HEK293 (cell line): Measurements from ENCODE around the gene CNGA4.

Experiments used
- CTCF ChIA-PET: fragments of 350-600 bp; formaldehyde crosslinking; extraction: SDS; loops from one replicate; lab custom pipeline; 2021; ENCODE audit warnings: antibody characterized with exemption; lab: Yijun Ruan, JAX
- POLR2A ChIA-PET: fragments of 300-600 bp; formaldehyde crosslinking; extraction: SDS; loops from one replicate; lab custom pipeline; 2020; ENCODE audit warnings: antibody characterized with exemption, inconsistent platforms; lab: Yijun Ruan, JAX
- H3K27ac ChIP-seq: fragments of 200-500 bp; sonication (Bioruptor generic); 2 replicates; pipeline ENCODE4 v1.5.1; 2014; ENCODE audit warnings: low read depth, low read length, control low read depth, inconsistent platforms; ENCODE audit errors: extremely low read depth
- H3K36me3 ChIP-seq, 2 experiments: fragments of 200-500 bp in 1 of 2; sonication (Bioruptor generic) in 1 of 2; 1 replicate in 1 of 2; 2 replicates in 1 of 2; pipeline ENCODE4 v1.5.1; 2014 to 2017; ENCODE audit warnings: inconsistent platforms in 2 of 2, low read length in 2 of 2; ENCODE audit not compliant: control insufficient read depth in 2 of 2, insufficient read depth in 1 of 2
- H3K4me1 ChIP-seq: fragments of 200-500 bp; sonication (Bioruptor generic); 2 replicates; pipeline ENCODE4 v1.5.1; 2014; ENCODE audit warnings: mild to moderate bottlenecking, low read length, inconsistent platforms; ENCODE audit not compliant: control insufficient read depth, insufficient read depth
- H3K4me3 ChIP-seq: 2 replicates; pipeline ENCODE4 v1.5.1; 2011; ENCODE audit warnings: low read depth, mild to moderate bottlenecking, control low read depth, low read length, moderate library complexity
- H3K9me3 ChIP-seq: fragments of 200-500 bp; sonication (Bioruptor generic); 2 replicates; pipeline ENCODE4 v1.5.1; 2014; ENCODE audit warnings: low read depth, low read length, inconsistent platforms; ENCODE audit not compliant: control insufficient read depth, insufficient read depth
- SALL2 ChIP-seq: fragments of 450-650 bp; formaldehyde crosslinking; IDR thresholded peaks from 2 replicates; pipeline ENCODE4 v1.5.0; 2017; ENCODE audit warnings: missing biosample characterization, mild to moderate bottlenecking, missing genetic modification characterization, borderline replicate concordance
- ZNF157 ChIP-seq: fragments of 450-650 bp; formaldehyde crosslinking; IDR thresholded peaks from 2 replicates; pipeline ENCODE4 v1.5.1; 2016; ENCODE audit warnings: missing biosample characterization, missing genetic modification characterization
- ZNF16 ChIP-seq: fragments of 450-650 bp; formaldehyde crosslinking; IDR thresholded peaks from 2 replicates; pipeline ENCODE4 v1.5.1; 2016; ENCODE audit warnings: low read depth, missing biosample characterization, missing genetic modification characterization
- ZNF169 ChIP-seq: fragments of 450-650 bp; formaldehyde crosslinking; IDR thresholded peaks from 2 replicates; pipeline ENCODE4 v1.5.1; 2016; ENCODE audit warnings: missing biosample characterization, missing genetic modification characterization
- ZNF175 ChIP-seq: fragments of 450-650 bp; formaldehyde crosslinking; IDR thresholded peaks from 2 replicates; pipeline ENCODE4 v1.5.1; 2016; ENCODE audit warnings: missing biosample characterization, missing genetic modification characterization
- ZNF239 ChIP-seq: fragments of 450-650 bp; formaldehyde crosslinking; IDR thresholded peaks from 2 replicates; pipeline ENCODE4 v1.5.1; 2016; ENCODE audit warnings: missing biosample characterization, missing genetic modification characterization
- ZNF324 ChIP-seq: fragments of 450-650 bp; formaldehyde crosslinking; IDR thresholded peaks from 2 replicates; pipeline ENCODE4 v1.5.1; 2016; ENCODE audit warnings: missing biosample characterization, missing genetic modification characterization
- ZNF350 ChIP-seq: fragments of 450-650 bp; formaldehyde crosslinking; IDR thresholded peaks from 2 replicates; pipeline ENCODE4 v1.5.0; 2017; ENCODE audit warnings: missing biosample characterization, mild to moderate bottlenecking, missing genetic modification characterization
- ZNF548 ChIP-seq: fragments of 450-650 bp; formaldehyde crosslinking; IDR thresholded peaks from 2 replicates; pipeline ENCODE4 v1.5.1; 2016; ENCODE audit warnings: missing biosample characterization, missing genetic modification characterization
- ZNF560 ChIP-seq: fragments of 450-650 bp; formaldehyde crosslinking; IDR thresholded peaks from 2 replicates; pipeline ENCODE4 v1.5.1; 2017; ENCODE audit warnings: missing biosample characterization, missing genetic modification characterization, borderline replicate concordance
- ZNF571 ChIP-seq: fragments of 450-650 bp; formaldehyde crosslinking; IDR thresholded peaks from 2 replicates; pipeline ENCODE4 v1.5.0; 2017; ENCODE audit warnings: missing biosample characterization, missing genetic modification characterization
- ZNF677 ChIP-seq: fragments of 450-650 bp; IDR thresholded peaks from 2 replicates; pipeline ENCODE4 v1.5.0; 2018; ENCODE audit warnings: missing biosample characterization, mild to moderate bottlenecking, missing genetic modification characterization, moderate library complexity
- ZNF701 ChIP-seq: fragments of 450-650 bp; formaldehyde crosslinking; IDR thresholded peaks from 2 replicates; pipeline ENCODE4 v1.5.1; 2016; ENCODE audit warnings: missing biosample characterization, missing genetic modification characterization
- ZNF830 ChIP-seq: fragments of 450-650 bp; IDR thresholded peaks from 2 replicates; pipeline ENCODE4 v1.5.0; 2018; ENCODE audit warnings: missing biosample characterization, missing genetic modification characterization, low read depth, mild to moderate bottlenecking, moderate library complexity
- TF ChIP-seq, protein P1 (sequence below): fragments of 450-650 bp; formaldehyde crosslinking; optimal IDR thresholded peaks from 2 replicates; pipeline ENCODE3; 2016; ENCODE audit warnings: missing biosample characterization, mild to moderate bottlenecking, missing genetic modification characterization
- TF ChIP-seq, protein P2 (sequence below): fragments of 450-650 bp; formaldehyde crosslinking; IDR thresholded peaks from 2 replicates; pipeline ENCODE4 v1.5.1; 2016; ENCODE audit warnings: missing biosample characterization, missing genetic modification characterization
- TF ChIP-seq, protein P3 (sequence below): fragments of 450-650 bp; formaldehyde crosslinking; IDR thresholded peaks from 2 replicates; pipeline ENCODE4 v1.5.1; 2016; ENCODE audit warnings: missing biosample characterization, missing genetic modification characterization
- TF ChIP-seq, protein P4 (sequence below): fragments of 450-650 bp; formaldehyde crosslinking; IDR thresholded peaks from 2 replicates; pipeline ENCODE4 v1.5.1; 2016; ENCODE audit warnings: missing biosample characterization, missing genetic modification characterization
- TF ChIP-seq, protein P5 (sequence below): fragments of 450-650 bp; formaldehyde crosslinking; IDR thresholded peaks from 2 replicates; pipeline ENCODE4; 2016; ENCODE audit warnings: missing biosample characterization, missing genetic modification characterization
- TF ChIP-seq, protein P6 (sequence below): fragments of 450-650 bp; formaldehyde crosslinking; IDR thresholded peaks from 2 replicates; pipeline ENCODE4 v1.5.1; 2017; ENCODE audit warnings: missing biosample characterization, missing genetic modification characterization
- TF ChIP-seq, protein P7 (sequence below): fragments of 450-650 bp; formaldehyde crosslinking; IDR thresholded peaks from 2 replicates; pipeline ENCODE4 v1.5.1; 2016; ENCODE audit warnings: missing biosample characterization, missing genetic modification characterization

The CNGA4 gene

DNA sequence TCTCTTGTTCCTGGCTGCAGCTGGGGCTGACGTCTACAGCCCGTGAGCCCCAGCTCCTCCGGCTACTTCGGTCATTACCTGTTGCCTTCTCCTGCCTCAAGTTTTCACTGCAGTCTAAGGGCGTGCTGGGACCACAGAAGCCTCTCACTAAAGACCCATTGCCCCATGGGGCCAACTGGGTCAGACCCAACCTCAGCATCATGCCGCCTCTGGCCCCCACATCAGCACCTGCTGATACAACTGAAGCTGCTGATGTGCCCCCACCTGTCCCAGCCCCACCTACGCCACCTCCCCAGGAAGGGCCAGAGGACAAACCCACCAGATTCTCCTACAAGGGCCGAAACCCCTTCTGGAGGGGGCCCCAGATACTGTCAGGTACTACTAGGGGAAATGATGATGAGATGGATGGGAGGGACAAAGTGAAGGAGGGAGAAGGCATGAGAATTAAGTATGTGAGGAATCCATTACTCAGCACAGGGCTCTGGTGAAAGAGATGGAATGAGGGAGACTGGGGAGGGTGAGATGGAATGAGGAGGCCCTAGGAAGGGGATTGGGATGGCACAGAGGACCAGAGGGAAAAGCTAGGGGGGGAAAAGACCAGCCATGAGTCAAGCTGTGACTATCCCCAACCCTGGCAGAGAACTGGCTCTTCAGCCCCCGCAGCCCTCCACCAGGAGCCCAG lies 28.5 kb upstream of the CNGA4 start (continued):
- no peak for TF ChIP-seq ZNF701
- no peak for TF ChIP-seq ZNF560 (tag by site-specific recombination)
- TF ChIP-seq, protein P1, sequence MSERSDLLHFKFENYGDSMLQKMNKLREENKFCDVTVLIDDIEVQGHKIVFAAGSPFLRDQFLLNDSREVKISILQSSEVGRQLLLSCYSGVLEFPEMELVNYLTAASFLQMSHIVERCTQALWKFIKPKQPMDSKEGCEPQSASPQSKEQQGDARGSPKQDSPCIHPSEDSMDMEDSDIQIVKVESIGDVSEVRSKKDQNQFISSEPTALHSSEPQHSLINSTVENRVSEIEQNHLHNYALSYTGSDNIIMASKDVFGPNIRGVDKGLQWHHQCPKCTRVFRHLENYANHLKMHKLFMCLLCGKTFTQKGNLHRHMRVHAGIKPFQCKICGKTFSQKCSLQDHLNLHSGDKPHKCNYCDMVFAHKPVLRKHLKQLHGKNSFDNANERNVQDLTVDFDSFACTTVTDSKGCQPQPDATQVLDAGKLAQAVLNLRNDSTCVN (tag by site-specific recombination): no peak
- TF ChIP-seq, protein P2, sequence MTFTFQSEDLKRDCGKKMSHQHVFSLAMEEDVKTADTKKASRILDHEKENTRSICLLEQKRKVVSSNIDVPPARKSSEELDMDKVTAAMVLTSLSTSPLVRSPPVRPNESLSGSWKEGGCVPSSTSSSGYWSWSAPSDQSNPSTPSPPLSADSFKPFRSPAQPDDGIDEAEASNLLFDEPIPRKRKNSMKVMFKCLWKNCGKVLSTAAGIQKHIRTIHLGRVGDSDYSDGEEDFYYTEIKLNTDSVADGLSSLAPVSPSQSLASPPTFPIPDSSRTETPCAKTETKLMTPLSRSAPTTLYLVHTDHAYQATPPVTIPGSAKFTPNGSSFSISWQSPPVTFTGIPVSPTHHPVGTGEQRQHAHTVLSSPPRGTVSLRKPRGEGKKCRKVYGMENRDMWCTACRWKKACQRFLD (tag by site-specific recombination): no peak
- TF ChIP-seq ZNF350: no peak
- TF ChIP-seq ZNF169: no peak

DNA sequence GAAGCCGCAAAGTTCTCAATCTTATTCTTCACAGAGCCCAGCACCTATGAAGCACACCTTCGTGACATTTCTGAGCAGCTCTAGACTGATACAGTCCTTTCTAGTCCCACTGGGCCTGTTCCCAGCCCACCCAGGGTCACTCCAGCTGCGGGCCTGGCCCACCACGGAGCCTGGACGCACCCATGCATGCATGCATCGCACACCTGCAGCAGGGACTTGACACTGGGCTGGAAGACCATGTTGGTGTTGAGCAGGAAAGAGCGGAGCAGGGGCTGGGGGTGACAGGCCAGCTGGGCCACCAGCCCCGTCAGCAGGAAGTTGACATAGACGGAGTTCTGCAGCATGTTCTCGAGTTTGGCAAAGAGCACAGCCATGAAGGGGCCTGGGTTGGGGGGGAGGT lies 24.4 kb upstream of the CNGA4 start:
- H3K4me3 ChIP-seq: no peak overlapping the region
- H3K4me1 ChIP-seq: no peaks in the 10 kb centered on the region
- no peak overlapping the region for H3K27ac ChIP-seq
- CTCF ChIA-PET: no interaction called here
- no peaks in the 10 kb centered on the region for H3K9me3 ChIP-seq
- peaks cover 0 to 99% of the 10 kb centered on the region in 2 experiments; a peak in 1 of 3 replicates for H3K36me3 ChIP-seq
- POLR2A ChIA-PET: no interaction called here
- TF ChIP-seq, protein P3, sequence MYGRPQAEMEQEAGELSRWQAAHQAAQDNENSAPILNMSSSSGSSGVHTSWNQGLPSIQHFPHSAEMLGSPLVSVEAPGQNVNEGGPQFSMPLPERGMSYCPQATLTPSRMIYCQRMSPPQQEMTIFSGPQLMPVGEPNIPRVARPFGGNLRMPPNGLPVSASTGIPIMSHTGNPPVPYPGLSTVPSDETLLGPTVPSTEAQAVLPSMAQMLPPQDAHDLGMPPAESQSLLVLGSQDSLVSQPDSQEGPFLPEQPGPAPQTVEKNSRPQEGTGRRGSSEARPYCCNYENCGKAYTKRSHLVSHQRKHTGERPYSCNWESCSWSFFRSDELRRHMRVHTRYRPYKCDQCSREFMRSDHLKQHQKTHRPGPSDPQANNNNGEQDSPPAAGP (tag by site-specific recombination): no peak
- TF ChIP-seq, all 188 proteins: peak for 0

DNA sequence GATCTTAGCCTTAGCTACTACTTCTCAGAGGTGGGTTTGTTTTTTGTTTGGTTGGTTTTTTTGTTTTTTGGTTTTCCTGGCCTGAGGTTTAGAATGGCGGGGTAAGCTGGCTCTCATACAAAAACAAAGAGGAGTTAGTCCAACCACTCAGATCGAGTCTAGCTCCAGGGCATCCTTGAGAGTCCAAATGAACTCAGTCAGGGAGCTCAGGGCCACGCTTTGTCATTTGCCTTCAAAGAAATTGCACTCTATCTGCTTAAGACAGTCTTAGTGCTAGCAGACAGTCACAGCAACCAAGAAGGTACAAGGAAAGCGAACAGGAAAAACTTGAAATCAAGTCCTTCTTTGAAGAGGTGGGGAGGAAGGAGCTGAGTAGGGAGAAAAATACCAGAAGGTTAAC lies 22.4 kb upstream of the CNGA4 start:
- no peaks in the 10 kb centered on the region for H3K4me1 ChIP-seq
- H3K4me3 ChIP-seq: no peak overlapping the region
- no peaks in the 10 kb centered on the region for H3K9me3 ChIP-seq
- H3K27ac ChIP-seq: no peak overlapping the region
- H3K36me3 ChIP-seq: peaks cover 0 to 97% of the 10 kb centered on the region in 2 experiments; a peak in 2 of 3 replicates
- ChIA-PET POLR2A (no interaction called here), CTCF (interaction anchor here (0.7 to 1.1 kb wide), 2 partner anchors 90 to 137 kb away, joined by 3 to 4 read pairs; no protein-coding TSS in a partner anchor)
- TF ChIP-seq, protein P4, sequence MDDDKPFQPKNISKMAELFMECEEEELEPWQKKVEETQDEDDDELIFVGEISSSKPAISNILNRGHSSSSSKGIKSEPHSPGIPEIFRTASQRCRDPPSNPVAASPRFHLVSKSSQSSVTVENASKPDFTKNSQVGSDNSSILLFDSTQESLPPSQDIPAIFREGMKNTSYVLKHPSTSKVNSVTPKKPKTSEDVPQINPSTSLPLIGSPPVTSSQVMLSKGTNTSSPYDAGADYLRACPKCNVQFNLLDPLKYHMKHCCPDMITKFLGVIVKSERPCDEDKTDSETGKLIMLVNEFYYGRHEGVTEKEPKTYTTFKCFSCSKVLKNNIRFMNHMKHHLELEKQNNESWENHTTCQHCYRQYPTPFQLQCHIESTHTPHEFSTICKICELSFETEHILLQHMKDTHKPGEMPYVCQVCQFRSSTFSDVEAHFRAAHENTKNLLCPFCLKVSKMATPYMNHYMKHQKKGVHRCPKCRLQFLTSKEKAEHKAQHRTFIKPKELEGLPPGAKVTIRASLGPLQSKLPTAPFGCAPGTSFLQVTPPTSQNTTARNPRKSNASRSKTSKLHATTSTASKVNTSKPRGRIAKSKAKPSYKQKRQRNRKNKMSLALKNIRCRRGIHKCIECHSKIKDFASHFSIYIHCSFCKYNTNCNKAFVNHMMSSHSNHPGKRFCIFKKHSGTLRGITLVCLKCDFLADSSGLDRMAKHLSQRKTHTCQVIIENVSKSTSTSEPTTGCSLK (tag by site-specific recombination): no peak
- TF ChIP-seq ZNF324: no peak
- no peak for TF ChIP-seq ZNF157
- TF ChIP-seq ZNF701: no peak
- TF ChIP-seq ZNF571 (tag by site-specific recombination): no peak
- TF ChIP-seq, protein P5, sequence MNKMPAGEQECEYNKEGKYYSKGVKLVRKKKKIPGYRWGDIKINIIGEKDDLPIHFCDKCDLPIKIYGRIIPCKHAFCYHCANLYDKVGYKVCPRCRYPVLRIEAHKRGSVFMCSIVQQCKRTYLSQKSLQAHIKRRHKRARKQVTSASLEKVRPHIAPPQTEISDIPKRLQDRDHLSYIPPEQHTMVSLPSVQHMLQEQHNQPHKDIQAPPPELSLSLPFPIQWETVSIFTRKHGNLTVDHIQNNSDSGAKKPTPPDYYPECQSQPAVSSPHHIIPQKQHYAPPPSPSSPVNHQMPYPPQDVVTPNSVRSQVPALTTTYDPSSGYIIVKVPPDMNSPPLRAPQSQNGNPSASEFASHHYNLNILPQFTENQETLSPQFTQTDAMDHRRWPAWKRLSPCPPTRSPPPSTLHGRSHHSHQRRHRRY (tag by site-specific recombination): no peak
- no peak for TF ChIP-seq ZNF239 (tag by site-specific recombination)
- no peak for TF ChIP-seq ZNF677
- TF ChIP-seq, protein P6, sequence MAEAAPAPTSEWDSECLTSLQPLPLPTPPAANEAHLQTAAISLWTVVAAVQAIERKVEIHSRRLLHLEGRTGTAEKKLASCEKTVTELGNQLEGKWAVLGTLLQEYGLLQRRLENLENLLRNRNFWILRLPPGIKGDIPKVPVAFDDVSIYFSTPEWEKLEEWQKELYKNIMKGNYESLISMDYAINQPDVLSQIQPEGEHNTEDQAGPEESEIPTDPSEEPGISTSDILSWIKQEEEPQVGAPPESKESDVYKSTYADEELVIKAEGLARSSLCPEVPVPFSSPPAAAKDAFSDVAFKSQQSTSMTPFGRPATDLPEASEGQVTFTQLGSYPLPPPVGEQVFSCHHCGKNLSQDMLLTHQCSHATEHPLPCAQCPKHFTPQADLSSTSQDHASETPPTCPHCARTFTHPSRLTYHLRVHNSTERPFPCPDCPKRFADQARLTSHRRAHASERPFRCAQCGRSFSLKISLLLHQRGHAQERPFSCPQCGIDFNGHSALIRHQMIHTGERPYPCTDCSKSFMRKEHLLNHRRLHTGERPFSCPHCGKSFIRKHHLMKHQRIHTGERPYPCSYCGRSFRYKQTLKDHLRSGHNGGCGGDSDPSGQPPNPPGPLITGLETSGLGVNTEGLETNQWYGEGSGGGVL (tag by site-specific recombination): no peak
- TF ChIP-seq, protein P7, sequence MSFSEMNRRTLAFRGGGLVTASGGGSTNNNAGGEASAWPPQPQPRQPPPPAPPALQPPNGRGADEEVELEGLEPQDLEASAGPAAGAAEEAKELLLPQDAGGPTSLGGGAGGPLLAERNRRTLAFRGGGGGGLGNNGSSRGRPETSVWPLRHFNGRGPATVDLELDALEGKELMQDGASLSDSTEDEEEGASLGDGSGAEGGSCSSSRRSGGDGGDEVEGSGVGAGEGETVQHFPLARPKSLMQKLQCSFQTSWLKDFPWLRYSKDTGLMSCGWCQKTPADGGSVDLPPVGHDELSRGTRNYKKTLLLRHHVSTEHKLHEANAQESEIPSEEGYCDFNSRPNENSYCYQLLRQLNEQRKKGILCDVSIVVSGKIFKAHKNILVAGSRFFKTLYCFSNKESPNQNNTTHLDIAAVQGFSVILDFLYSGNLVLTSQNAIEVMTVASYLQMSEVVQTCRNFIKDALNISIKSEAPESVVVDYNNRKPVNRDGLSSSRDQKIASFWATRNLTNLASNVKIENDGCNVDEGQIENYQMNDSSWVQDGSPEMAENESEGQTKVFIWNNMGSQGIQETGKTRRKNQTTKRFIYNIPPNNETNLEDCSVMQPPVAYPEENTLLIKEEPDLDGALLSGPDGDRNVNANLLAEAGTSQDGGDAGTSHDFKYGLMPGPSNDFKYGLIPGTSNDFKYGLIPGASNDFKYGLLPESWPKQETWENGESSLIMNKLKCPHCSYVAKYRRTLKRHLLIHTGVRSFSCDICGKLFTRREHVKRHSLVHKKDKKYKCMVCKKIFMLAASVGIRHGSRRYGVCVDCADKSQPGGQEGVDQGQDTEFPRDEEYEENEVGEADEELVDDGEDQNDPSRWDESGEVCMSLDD (tag by site-specific recombination): no peak
- no peak for TF ChIP-seq ZNF175
- TF ChIP-seq SALL2 (tag by site-specific recombination): no peak
- TF ChIP-seq ZNF548 (tag by site-specific recombination): no peak
- no peak for TF ChIP-seq ZNF16 (tag by site-specific recombination)
- TF ChIP-seq ZNF830 (tag by site-specific recombination): no peak
